Astrocyte (in vitro differentiated cells and primary cell): Measurements from ENCODE around the gene CUL1.

Source experiments
- EZH2 ChIP-seq: IDR thresholded peaks from 2 replicates; pipeline ENCODE4 v1.6.1; 2012; ENCODE audit warnings: mild to moderate bottlenecking, low read length, inconsistent platforms; ENCODE audit not compliant: insufficient read depth
- TF ChIP-seq, protein P1 (sequence below): IDR thresholded peaks from 2 replicates; pipeline ENCODE4 v1.5.1; 2011; ENCODE audit warnings: low read depth, mild to moderate bottlenecking, inconsistent platforms, low read length, moderate library complexity; ENCODE audit not compliant: insufficient read depth

DNA sequence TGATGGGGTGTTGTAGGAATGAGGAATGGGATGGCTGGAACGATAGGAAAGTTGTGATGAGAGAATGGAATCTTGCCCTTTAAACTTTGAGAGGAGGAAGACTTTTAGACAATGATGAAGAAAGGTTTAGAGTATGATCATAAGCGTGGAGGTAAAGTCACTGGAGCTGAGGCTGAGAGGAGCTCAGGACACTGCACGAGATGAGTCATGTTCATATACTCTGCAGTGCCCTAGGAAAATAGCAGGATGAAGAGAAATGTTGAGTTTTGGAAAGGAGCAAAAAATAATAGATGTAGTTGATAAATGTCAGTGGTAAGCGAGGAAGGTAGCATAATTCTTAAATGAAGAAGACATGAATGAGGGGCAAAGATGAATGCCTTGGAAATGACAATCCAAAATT, 28.3 kb upstream of the CUL1 start:
- TF ChIP-seq, protein P1, sequence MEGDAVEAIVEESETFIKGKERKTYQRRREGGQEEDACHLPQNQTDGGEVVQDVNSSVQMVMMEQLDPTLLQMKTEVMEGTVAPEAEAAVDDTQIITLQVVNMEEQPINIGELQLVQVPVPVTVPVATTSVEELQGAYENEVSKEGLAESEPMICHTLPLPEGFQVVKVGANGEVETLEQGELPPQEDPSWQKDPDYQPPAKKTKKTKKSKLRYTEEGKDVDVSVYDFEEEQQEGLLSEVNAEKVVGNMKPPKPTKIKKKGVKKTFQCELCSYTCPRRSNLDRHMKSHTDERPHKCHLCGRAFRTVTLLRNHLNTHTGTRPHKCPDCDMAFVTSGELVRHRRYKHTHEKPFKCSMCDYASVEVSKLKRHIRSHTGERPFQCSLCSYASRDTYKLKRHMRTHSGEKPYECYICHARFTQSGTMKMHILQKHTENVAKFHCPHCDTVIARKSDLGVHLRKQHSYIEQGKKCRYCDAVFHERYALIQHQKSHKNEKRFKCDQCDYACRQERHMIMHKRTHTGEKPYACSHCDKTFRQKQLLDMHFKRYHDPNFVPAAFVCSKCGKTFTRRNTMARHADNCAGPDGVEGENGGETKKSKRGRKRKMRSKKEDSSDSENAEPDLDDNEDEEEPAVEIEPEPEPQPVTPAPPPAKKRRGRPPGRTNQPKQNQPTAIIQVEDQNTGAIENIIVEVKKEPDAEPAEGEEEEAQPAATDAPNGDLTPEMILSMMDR = no peak
- TF ChIP-seq EZH2 = no peak
